Nucleus accumbens (tissue), 56 donors: ENCODE results near the gene TGFB2.

Experiments used
- DNase-seq, 56 donors: peaks; one replicate each; lab custom pipeline; 2025; lab: John Stamatoyannopoulos, UW

The TGFB2 gene

GRCh38 chr1:218382261-218382660 is 37.1 kb downstream of the TGFB2 start:
- no peak for DNase-seq

- DNase-seq = no peak
Observed at GRCh38 chr1:218383051-218383450, 37.9 kb downstream of the TGFB2 start.

GRCh38 chr1:218383681-218384080 is 38.5 kb downstream of the TGFB2 start:
- no peak for DNase-seq

- no peak for DNase-seq
Observed at GRCh38 chr1:218384581-218384993, 39.5 kb downstream of the TGFB2 start.

- DNase-seq = no peak
Observed at GRCh38 chr1:218388591-218388990, 43.5 kb downstream of the TGFB2 start.

- no peak for DNase-seq
Observed at GRCh38 chr1:218390618-218391017, 45.5 kb downstream of the TGFB2 start.

- DNase-seq = no peak
Observed at GRCh38 chr1:218392780-218393179, 47.6 kb downstream of the TGFB2 start.

- no peak for DNase-seq
Observed at GRCh38 chr1:218394416-218394815, 49.3 kb downstream of the TGFB2 start.

GRCh38 chr1:218394989-218395388 is 49.9 kb downstream of the TGFB2 start:
- DNase-seq = no peak

- DNase-seq = no peak
Observed at GRCh38 chr1:218395916-218396315, 50.8 kb downstream of the TGFB2 start.

GRCh38 chr1:218397752-218398339 is 52.7 kb downstream of the TGFB2 start:
- DNase-seq = no peak

GRCh38 chr1:218400624-218401023 is 55.5 kb downstream of the TGFB2 start:
- no peak for DNase-seq

- DNase-seq = no peak
Observed at GRCh38 chr1:218401441-218401997, 56.4 kb downstream of the TGFB2 start.

- peak in 6 of 56 donors; percentile 6 to 42 (median 16) for DNase-seq
Observed at GRCh38 chr1:218401998-218402785, 57.1 kb downstream of the TGFB2 start.

- peak in 1 of 56 donors; percentile 3 for DNase-seq
Observed at GRCh38 chr1:218402786-218403120, 57.6 kb downstream of the TGFB2 start.

- DNase-seq = no peak
Observed at GRCh38 chr1:218403300-218403699, 58.2 kb downstream of the TGFB2 start.

GRCh38 chr1:218407630-218408029 is 62.5 kb downstream of the TGFB2 start:
- DNase-seq = no peak

GRCh38 chr1:218408135-218408534 is 63.0 kb downstream of the TGFB2 start:
- DNase-seq = no peak

- no peak for DNase-seq
Observed at GRCh38 chr1:218408942-218409341, 63.8 kb downstream of the TGFB2 start.

- DNase-seq = no peak
Observed at GRCh38 chr1:218409946-218410510, 64.9 kb downstream of the TGFB2 start.

- no peak for DNase-seq
Observed at GRCh38 chr1:218411101-218411500, 66.0 kb downstream of the TGFB2 start.

- no peak for DNase-seq
Observed at GRCh38 chr1:218412171-218412570, 67.0 kb downstream of the TGFB2 start.
